C4-2B (cell line): ENCODE measurements around the gene SKA2.
A peak's percentile ranks its signal among the peaks of the same experiment; 100 is the strongest.

Experiments
- H3K27ac ChIP-seq: fragments of 450-650 bp; 2 replicates; pipeline ENCODE4 v1.5.1; 2017
- CTCF ChIP-seq: fragments of 450-650 bp; conservative IDR thresholded peaks from 2 replicates; pipeline ENCODE4 v1.5.1; 2017; ENCODE audit warnings: mild to moderate bottlenecking
- ZFX ChIP-seq: fragments of 450-650 bp; IDR thresholded peaks from 2 replicates; pipeline ENCODE4 v1.6.1; 2017

SKA2 gene, protein sequence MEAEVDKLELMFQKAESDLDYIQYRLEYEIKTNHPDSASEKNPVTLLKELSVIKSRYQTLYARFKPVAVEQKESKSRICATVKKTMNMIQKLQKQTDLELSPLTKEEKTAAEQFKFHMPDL

GRCh38 chr17:59154721-59155438, at the start of gene SKA2:
TSS of gene SKA2 (minus strand) at chr17:59155186. CDS start at chr17:59155163, 23 bp downstream.
- TF ChIP-seq ZFX (no peak), CTCF (no peak)
- peak within 1 kb of the TSS; percentile 93 for H3K27ac ChIP-seq

DNA sequence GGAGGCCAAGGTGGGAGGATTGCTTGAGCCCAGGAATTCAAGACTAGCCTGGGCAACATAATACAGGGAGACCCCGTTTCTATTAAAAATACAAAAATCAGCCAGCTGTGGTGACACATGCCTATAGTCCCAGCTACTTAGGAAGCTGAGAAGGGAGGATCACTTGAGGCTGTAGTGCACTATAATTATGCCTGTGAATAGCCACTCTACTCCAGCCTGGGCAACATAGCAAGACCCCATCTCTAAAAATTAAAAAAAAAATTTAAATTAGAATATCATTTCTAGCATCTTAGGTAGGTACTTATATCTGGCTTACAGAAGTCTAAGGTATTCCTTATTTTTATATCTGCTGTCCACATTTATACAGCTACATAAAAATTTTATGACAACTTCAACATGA, 47.3 kb upstream of the SKA2 start:
- TF ChIP-seq ZFX (no peak), CTCF (no peak)
- no peak overlapping the region for H3K27ac ChIP-seq

DNA sequence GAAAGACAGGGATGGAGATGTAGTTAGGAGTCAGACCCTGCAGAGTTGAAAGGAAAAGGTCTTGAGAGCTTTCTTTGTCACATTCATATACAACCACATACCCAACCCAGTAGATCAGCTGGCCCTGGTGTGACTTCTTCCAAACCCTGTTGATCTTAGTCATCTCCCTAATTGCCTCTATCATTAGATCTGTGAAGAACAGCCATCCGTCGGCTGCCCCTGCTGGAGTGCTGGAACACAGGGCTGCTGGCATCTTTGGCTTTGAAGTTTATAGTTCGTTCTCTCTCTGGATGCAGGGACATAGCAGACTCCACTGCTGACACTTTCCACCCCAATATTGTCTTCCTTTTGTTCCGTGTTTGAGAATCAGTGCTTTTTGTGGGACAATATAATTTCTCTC, 44.4 kb upstream of the SKA2 start:
- no peak for TF ChIP-seq ZFX
- no peak for TF ChIP-seq CTCF
- H3K27ac ChIP-seq: no peak overlapping the region

GRCh38 chr17:59193336-59193862, 38.4 kb upstream of the SKA2 start:
- H3K27ac ChIP-seq: no peak overlapping the region
- no peak for TF ChIP-seq CTCF
- TF ChIP-seq ZFX: no peak

GRCh38 chr17:59190806-59191205, 35.8 kb upstream of the SKA2 start:
- H3K27ac ChIP-seq: no peak overlapping the region
- TF ChIP-seq CTCF (no peak), ZFX (no peak)

DNA sequence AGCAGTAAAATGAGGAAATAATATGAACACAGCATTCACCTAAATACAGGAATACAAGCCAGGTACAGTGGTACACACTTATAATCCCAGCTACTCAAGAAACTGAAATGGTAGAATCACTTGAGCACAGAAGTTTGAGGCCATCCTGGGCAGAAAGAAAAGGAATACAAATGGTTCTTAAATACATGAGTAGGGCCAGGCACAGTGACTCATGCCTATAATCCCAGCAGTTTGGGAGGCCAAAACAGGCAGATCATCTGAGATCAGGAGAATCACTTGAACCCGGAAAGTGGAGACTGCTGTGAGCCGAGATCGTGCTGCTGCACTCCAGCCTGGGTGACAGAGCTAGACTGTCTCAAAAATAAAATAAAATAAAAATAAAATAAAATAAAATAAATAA, 31.9 kb upstream of the SKA2 start:
- no peak for TF ChIP-seq ZFX
- no peak for TF ChIP-seq CTCF
- H3K27ac ChIP-seq: no peak overlapping the region

- no peak overlapping the region for H3K27ac ChIP-seq
- TF ChIP-seq ZFX (no peak), CTCF (no peak)
These were observed 31.0 kb upstream of the SKA2 start for GRCh38 chr17:59185997-59186396.
